GM18907 (cell line): Measurements from ENCODE around the gene ARHGAP8.

ENCODE experiments used
- ATAC-seq: cut with Tn5 transposase; IDR thresholded peaks from one replicate; pipeline ENCODE4 v1.9.1; 2021; ENCODE audit warnings: mild to moderate bottlenecking, moderate library complexity; ENCODE audit not compliant: unreplicated experiment

Gene ARHGAP8

DNA sequence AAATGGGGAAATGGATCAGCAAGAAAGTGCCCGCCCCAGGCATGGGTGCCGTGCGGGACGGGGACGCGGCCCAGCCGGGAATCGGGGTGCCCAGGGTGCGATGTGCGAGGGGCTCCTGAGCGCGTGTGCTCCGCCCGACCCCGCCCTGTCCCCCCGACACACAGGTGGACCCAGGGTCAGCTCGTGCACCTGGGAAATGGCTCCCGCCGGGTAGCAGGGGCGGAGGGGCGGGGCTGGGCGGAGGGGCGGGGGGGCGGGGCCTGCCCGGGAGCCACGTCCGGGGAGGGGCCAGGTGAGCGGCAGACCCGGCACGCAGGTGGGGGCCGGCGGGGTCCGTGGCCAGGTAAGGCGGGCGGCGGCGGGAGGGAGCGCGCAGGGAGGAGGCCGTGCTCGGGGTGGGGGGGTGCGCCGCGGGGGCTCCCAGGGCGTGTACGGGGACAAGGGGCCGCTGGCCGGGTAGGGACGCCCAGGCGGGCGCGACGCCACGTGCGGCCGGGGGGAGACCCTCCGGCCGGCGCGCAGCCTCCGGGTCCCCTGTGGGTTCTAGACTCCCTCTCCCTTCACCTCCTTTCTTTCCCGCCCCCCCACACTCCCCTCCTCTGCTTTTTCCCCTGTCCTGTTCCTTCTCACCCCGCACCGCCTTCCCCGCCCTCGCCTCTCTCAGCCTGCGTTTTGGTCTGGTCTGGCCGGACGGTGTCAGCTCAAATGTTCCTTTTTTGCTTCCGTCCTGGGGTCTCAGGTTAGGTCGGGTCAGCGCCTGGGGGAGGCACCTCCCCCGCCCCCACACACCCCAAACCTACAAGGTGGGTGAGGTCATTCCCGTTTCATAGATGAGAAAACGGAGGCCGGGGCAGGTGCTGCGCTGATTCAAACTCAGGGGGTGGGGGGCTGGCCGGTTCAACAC lies at the start of gene ARHGAP8:
ARHGAP8 (plus strand) TSS at position 291 of the 904 bp plus-strand sequence. CDS start 33,953 bp downstream, outside the sequence.
- no peak for ATAC-seq

DNA sequence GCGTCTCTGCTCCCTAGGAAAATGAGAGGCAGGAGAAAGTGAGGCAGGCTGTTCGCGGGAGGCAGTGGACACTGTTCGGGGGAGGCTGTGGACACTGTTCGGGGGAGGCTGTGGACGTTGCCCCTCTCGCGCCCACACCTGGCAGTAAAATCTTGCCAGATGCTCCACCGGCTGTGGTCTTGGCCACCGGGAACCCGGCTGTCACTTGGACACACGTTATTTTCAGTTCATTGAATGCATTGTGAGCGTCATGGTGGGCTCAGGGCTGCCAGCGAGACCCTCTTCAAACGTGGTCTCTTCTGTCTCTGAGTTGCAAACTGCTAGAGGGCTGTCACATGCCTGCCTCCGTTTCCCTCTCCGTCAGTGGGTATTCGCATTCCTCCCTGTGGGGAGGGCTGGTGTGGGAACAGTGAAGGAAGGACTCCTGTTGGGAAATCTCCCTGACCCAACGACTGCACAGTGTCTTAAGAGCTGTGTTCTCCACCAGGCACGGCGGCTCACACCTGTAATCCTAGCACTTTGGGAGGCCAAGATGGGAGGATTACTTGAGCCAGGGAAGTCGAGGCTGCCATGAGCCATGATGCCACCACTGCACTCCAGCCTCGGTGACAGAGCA lies 49.0 kb upstream of the ARHGAP8 start:
- ATAC-seq: no peak

GRCh38 chr22:44704159-44705021 lies 48.0 kb upstream of the ARHGAP8 start:
- no peak for ATAC-seq

GRCh38 chr22:44705022-44705297 lies 47.4 kb upstream of the ARHGAP8 start:
- no peak for ATAC-seq

DNA sequence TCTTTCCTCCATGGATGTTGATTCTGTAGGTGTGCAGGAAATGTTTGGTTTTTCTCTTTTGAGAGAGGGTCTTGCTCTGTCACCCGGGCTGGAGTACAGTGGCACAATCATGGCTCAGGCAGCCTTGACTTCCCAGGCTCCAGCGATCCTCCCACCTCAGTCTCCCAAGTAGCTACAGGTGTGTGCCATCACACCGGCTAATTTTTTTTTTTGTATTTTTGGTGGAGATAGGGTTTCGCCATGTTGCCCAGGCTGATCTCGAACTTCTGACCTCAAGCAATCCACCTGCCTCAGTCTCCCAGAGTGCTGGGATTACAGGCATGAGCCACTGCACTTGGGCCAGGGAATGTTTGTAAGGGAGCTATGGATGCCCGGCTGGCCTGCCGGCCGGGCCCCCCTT lies 45.9 kb upstream of the ARHGAP8 start:
- ATAC-seq: no peak

GRCh38 chr22:44707178-44707577 lies 45.2 kb upstream of the ARHGAP8 start:
- no peak for ATAC-seq

- no peak for ATAC-seq
These were observed 44.6 kb upstream of the ARHGAP8 start for GRCh38 chr22:44707752-44708151.

DNA sequence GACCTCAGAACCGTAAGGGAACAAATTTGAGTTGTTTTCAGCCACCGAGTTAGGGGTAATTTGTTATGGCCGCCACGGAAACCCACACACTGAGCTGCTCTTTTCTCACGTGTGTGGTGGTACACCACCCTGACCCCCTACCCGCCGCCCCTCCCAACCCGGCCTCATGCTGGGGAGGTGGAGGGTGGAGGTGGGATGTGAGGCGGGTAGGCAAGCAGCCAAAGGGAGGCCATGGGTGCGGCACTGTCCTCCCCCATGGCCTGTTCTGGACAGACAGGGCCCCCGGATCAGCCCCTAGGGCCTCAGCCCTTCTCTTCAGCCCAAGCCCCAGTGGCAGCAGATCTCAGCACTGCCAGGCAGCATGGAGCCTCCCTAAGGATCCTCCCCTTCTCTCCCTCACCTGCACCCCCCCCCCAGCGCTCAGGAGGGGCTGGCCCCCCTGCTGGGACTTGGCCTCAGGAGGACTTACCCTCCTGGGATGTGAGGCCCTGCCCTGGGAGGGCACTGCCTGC lies 42.4 kb upstream of the ARHGAP8 start:
- ATAC-seq: no peak

DNA sequence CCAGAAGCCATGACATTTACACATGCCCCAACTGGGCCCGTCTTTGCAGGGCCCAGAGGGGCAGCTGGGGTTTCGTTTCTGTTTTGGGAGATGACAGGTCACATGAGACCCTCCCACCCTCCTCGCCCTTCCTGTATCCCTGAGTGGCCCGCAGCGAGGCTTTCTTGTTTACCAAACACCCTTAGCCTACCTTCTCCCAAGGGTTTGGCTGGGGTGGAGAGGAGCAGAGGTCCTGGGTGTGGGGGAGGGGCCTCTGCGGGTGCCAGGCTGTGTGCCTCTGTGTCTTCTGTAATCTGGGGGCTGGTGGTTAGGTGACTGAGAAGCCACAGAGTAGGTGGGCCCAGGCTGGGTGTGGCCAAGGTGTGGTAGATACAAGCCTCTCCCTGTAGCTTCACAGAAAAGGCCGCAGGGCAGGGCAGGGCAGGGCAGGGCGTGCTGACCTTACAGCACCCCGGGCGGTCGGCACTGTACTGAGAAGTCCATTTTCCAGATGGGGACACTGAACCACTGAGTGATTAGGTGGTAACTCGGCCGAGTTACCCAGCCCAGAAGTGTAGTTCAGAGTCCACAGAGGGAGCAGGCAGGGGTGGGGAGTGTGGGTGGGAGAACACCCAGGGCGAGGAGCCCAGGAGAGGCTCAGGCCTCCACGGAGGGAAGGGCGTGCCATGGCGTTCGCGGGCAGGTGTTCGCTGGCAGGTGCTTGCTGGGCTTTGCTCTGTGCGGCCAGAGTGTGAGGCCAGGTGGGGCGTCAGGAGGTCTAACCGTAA lies 41.7 kb upstream of the ARHGAP8 start:
- no peak for ATAC-seq

DNA sequence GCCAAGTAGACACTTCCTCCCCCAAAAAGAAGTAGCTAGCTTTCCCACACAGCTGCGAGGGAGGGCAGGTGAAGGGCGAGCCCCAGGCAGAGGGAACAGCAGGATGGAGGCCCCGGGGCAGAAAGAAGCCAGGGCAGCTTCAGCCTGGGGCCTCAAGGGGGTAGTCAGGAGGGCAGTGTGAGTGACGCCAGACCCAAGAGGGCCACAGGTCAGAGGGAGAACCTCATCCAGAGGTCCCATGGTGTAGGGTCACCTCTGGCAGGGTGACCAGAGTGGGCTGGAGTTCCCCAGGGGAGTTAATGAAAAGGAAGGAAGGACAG lies 41.2 kb upstream of the ARHGAP8 start:
- ATAC-seq: no peak

- ATAC-seq: no peak
These were observed 40.5 kb upstream of the ARHGAP8 start for GRCh38 chr22:44711690-44712555.

GRCh38 chr22:44712962-44713361 lies 39.4 kb upstream of the ARHGAP8 start:
- ATAC-seq: no peak

- no peak for ATAC-seq
These were observed 37.5 kb upstream of the ARHGAP8 start for GRCh38 chr22:44714703-44715350.

DNA sequence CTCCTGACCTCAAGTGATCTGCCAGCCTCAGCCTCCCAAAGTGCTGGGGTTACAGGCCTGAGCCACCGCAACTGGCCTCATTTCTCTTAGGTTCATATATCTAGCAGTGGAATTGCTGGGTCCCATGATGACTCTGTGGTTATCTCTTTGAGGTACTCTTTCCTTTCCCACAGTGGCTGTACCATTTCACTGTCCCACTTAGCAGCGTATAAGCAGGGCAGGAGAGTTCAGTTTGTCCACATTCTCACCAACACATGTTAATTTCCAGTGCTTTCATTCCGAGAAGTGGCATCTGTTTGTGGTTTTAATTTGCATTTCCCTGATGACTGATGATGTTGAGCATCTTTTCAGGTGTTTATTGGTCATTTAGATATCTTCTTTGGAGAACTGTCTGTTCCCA lies 34.0 kb upstream of the ARHGAP8 start:
- ATAC-seq: no peak

DNA sequence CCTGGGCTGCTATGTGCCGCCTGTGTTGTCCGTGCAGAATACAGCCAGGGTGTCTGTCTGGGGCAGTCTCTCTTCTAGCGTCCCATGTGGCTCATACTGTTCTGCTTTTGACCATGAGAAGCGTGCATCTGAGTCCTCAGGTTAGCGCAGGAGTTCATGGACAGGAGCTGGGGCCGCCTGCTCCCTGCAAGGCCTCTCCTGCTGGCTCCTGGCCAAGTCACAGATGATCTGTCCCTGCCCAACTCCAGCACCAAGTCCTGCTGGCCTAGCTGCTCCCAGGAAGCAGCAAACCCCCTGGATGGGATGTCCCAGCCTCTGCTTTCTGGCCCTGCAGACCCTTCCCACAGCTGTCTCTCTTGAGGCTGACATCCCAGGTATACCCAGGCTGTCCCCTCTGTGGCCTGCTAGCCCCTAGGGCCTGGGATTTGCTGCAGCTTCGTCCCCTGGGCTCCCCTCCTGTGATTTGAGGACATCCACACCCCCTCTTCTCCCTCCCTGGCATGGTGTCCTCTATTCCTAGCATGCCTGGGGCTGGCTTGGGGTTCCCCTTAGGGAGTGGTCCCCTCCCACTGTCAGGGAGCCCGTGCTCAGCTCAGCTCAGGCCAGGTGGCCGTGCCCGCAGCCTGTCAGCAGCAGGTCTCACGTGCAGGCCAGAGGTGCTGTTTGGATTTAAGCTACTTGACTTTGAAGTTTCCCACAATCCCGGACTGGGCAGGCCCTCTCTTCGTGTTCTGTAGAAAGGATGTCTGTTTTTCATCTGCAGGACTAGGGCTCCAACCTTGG lies 32.6 kb upstream of the ARHGAP8 start:
- ATAC-seq: no peak

DNA sequence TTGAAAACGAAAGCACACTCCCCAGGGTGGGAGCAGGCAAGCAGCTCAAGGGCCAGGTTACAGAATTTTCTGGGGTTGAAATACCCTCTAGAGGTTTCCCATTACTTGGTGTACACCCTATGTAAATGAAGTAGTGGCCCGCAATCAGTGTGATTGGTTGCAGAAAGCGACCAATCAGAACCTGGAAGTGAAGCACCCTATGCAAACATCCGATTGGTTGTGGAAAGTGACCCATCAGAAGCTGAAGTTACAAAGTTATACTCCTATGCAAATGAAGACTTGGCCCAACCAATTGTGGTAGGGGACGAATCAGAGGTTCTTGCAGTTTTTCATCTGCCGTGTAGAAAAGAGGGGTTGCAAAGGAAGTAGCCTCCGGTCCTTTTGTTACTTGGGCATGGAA lies 31.2 kb upstream of the ARHGAP8 start:
- no peak for ATAC-seq

DNA sequence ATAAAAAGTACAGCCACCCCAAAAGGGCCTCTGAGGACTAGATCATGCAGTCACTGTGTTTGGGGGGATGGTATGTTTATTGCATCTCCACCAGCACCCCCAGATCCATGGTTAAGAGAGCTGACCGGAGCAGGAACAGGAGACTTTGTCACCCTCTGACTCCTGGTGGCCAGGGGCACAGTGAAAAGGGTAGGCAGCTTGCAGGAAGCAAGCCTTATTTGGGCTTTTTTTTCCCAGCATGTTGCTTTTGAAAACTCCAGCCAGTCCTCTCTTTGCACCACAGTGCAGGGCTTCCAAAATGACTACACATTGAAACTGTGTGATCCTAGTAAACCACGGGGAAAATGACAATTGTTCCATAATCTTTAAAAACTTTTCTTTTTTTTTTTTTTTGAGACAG lies 29.8 kb upstream of the ARHGAP8 start:
- no peak for ATAC-seq

DNA sequence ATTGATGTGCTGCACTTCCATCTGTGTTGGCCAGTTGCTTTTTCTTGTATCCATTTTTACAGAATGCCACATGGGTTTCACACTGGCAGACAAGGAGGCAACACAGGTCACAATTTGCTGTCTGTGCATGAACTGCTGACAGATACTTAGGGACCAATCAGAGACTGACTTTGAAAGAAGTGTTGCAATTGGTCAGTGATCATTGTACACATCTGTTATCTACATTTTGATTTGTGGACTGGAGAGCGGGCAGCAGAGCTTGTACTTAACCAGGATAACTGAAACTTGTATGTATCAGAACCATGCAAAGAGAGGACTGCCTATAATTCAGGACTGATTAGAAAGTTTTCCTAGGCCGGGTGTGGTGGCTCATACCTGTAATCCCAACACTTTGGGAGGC lies 28.6 kb upstream of the ARHGAP8 start:
- no peak for ATAC-seq

DNA sequence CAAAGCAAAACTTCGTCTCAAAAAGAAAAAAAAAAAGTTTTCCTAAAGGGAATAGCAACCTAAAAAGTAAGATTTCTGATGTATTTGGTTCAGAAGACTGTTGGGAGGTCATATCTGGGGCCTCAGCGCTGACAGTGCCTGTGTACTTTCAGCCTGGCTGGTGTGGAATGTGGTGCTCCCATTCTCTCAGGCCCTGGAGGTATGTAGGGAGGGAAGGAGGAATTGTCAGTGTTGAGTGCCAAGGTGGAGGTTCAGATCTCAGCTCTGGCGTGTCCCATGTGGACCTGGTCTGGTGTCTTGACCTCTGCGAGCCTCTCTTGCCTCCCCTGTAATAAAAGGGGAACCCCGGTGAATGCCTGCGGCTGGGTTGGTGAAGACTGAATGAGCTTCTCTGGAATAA lies 28.0 kb upstream of the ARHGAP8 start:
- no peak for ATAC-seq
